NCI-H526 (cell line): ENCODE measurements around the gene RXRA.
"Not testable (repeated sequence)": the region's sequence is repeated elsewhere in the genome, so short reads cannot be mapped to it uniquely, and the experiment has no call there.

Experiments used
- DNase-seq, 2 experiments: peaks; one replicate each; lab custom pipeline; 2025; lab: John Stamatoyannopoulos, UW

RXRA gene

GRCh38 chr9:134293611-134294152 lies 32.6 kb upstream of the RXRA start:
- DNase-seq, result peak in 1 of 2 experiments; percentile 33

GRCh38 chr9:134294153-134295071 lies 31.8 kb upstream of the RXRA start:
- peak in 1 of 2 experiments; percentile 46 for DNase-seq

- no peak for DNase-seq
Measured at GRCh38 chr9:134295101-134295745, 31.0 kb upstream of the RXRA start.

GRCh38 chr9:134295746-134296250 lies 30.5 kb upstream of the RXRA start:
- no peak for DNase-seq

GRCh38 chr9:134296301-134297082 lies 29.8 kb upstream of the RXRA start:
- DNase-seq, result no peak

GRCh38 chr9:134297083-134297410 lies 29.2 kb upstream of the RXRA start:
- DNase-seq, result no peak

GRCh38 chr9:134297576-134297975 lies 28.7 kb upstream of the RXRA start:
- DNase-seq, result no peak

GRCh38 chr9:134298000-134298399 lies 28.3 kb upstream of the RXRA start:
- DNase-seq, result no peak

GRCh38 chr9:134299068-134299467 lies 27.2 kb upstream of the RXRA start:
- DNase-seq, result no peak

- DNase-seq, result no peak
Measured at GRCh38 chr9:134299883-134300282, 26.4 kb upstream of the RXRA start.

GRCh38 chr9:134301387-134302129 lies 24.7 kb upstream of the RXRA start:
- no peak for DNase-seq

- DNase-seq, result no peak
Measured at GRCh38 chr9:134302130-134302817, 24.0 kb upstream of the RXRA start.

- no peak for DNase-seq
Measured at GRCh38 chr9:134303601-134304000, 22.7 kb upstream of the RXRA start.

GRCh38 chr9:134304261-134304660 lies 22.0 kb upstream of the RXRA start:
- DNase-seq, result no peak

- DNase-seq, result no peak
Measured at GRCh38 chr9:134304690-134305089, 21.6 kb upstream of the RXRA start.

- no peak for DNase-seq
Measured at GRCh38 chr9:134305533-134305932, 20.7 kb upstream of the RXRA start.

- not testable (repeated sequence) for DNase-seq
Measured at GRCh38 chr9:134306042-134306441, 20.2 kb upstream of the RXRA start.

- DNase-seq, result no peak
Measured at GRCh38 chr9:134306636-134307600, 19.3 kb upstream of the RXRA start.
